Thymus (tissue), 11 donors: ENCODE measurements around the gene CNGB1. TPM values are rescaled to one million over a fixed set of nuclear protein-coding genes. Genes with fewer than 3 reads are reported as not detected.

Experiments
- DNase-seq, 9 donors: peaks; one replicate each; pipeline ENCODE4 v3.0.0-alpha.2; 2013; ENCODE audit warnings: low spot score in 9 of 9, low read depth in 6 of 9, missing footprints in 1 of 9
- H3K27ac ChIP-seq, 2 donors: one replicate each; pipeline ENCODE4 v1.5.1; 2013; ENCODE audit warnings: control low read depth in 1 of 2, low read depth in 1 of 2, low read length in 1 of 2, mild to moderate bottlenecking in 1 of 2, moderate library complexity in 1 of 2
- H3K27me3 ChIP-seq, 2 donors: one replicate each; pipeline ENCODE4 v1.5.1; 2013; ENCODE audit warnings: low read length in 1 of 2; ENCODE audit not compliant: control insufficient read depth in 2 of 2, insufficient read depth in 1 of 2
- H3K36me3 ChIP-seq, 2 donors: one replicate each; pipeline ENCODE4 v1.5.1; 2013; ENCODE audit warnings: low read length in 1 of 2, mild to moderate bottlenecking in 1 of 2, moderate library complexity in 1 of 2; ENCODE audit not compliant: control insufficient read depth in 2 of 2, insufficient read depth in 2 of 2
- H3K4me1 ChIP-seq, 2 donors: one replicate each; pipeline ENCODE4 v1.5.1; 2013; ENCODE audit warnings: low read length in 2 of 2; ENCODE audit not compliant: control insufficient read depth in 2 of 2, insufficient read depth in 2 of 2
- H3K4me3 ChIP-seq, 2 donors: one replicate each; pipeline ENCODE4 v1.5.1; 2013; ENCODE audit warnings: low read length in 2 of 2, control low read depth in 1 of 2, mild to moderate bottlenecking in 1 of 2
- H3K9me3 ChIP-seq, 2 donors: one replicate each; pipeline ENCODE4 v1.5.1; 2013; ENCODE audit warnings: low read length in 1 of 2, mild to moderate bottlenecking in 1 of 2; ENCODE audit not compliant: control insufficient read depth in 2 of 2, insufficient read depth in 1 of 2
- WGBS: extraction: QIAGEN DNeasy Blood & Tissue Kit; methylation state at CpG from one replicate; pipeline ENCODE4 v1.1.7; 2013; 5-methylcytosine and 5-hydroxymethylcytosine counted together
- polyA plus RNA-seq: library from polyadenylated mRNA; stranded (reverse); fragments of 200-250 nt; gene quantifications from one replicate; pipeline ENCODE4 v1.2.3, GENCODE V29; 2013
- total RNA-seq: library from RNA; stranded (reverse); fragments of 120-200 nt; gene quantifications from one replicate; pipeline ENCODE4 v1.2.4, GENCODE V29; 2013
- donor health status: healthy.

The CNGB1 gene
- total and polyA plus RNA-seq, 2 donors = 0.19 to 0.43 TPM

DNA sequence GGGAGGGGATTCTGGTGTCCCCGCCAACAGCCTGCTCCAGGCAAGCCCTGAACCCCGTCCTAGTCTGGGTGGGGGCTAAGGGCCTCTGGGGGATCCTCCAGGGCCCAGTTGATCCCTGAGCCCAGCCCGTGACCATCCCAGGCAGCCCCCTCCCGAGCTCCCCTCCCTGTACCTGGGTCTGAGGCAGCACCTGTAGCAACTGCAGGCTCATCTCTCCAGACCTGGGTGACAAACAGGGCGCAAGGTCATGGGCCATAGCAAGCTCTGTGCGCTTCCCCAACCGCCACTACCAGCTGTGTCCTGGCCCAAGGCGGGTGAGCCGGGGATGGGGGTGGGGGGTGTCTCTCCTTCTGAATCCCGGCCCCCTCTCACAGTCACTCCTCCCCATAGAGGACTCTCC, 10.6 kb downstream of the CNGB1 start:
- 94% methylated on average over 10 of the region's 10 CpGs for WGBS
- H3K27ac ChIP-seq = no peak overlapping the region

DNA sequence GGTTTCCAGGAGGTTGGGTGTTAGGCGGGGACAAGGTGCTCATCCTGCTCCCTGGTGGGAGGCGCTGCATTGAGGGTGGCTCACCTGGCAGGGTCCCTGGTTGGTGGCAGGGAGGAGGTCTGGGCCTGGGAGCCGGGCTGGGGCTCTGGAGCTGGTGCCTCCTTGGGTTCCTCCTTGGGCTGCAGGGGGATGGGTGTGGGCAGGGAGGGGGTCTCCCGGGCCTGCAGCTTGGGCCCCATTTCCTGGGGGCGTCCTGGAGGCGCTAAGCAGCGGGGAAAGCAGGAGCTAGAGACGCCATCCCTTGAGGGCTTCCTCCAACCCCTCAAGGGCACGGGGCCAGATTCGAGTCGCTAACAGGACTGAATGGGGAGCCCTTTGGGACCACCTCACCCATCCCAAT, 11.1 kb downstream of the CNGB1 start:
- no peaks in the 10 kb centered on the region for H3K9me3 ChIP-seq
- no peaks in the 10 kb centered on the region for H3K27me3 ChIP-seq
- H3K27ac ChIP-seq = no peak overlapping the region
- DNase-seq = no peak
- H3K4me3 ChIP-seq = no peak overlapping the region
- WGBS = 90% methylated on average over 11 of the region's 11 CpGs
- H3K4me1 ChIP-seq = no peaks in the 10 kb centered on the region
- H3K36me3 ChIP-seq = no peaks in the 10 kb centered on the region

More for the DNA sequence above, 10.6 kb downstream of the CNGB1 start:
- no peak for DNase-seq
- Histone ChIP-seq H3K27me3 (no peaks in the 10 kb centered on the region), H3K4me3 (no peak overlapping the region), H3K9me3 (no peaks in the 10 kb centered on the region), H3K36me3 (no peaks in the 10 kb centered on the region), H3K4me1 (no peaks in the 10 kb centered on the region)

GRCh38 chr16:57959121-57959520, 11.8 kb downstream of the CNGB1 start:
- 79% methylated on average over 8 of the region's 8 CpGs for WGBS

DNA sequence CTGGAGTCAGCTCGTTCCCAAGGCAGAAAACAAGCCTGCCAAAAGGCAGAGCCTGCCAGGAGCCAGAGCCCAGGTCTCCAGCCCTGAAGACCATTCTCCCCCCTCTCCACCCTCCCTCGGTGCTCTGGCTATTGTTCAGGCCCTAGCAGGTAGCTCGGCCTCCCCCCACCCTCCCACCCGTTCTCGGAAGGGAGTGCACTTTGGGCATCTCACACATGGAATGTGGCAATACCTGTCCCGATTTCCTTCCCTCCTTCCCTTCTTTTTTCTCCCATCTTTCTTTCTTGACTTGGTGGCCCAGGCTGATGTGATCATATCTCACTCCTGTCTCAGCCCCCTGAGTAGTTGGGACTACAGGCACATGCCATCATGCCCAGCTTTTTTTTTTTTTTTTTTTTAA, 12.4 kb downstream of the CNGB1 start:
- H3K27me3 ChIP-seq = no peaks in the 10 kb centered on the region
- no peaks in the 10 kb centered on the region for H3K4me1 ChIP-seq
- no peaks in the 10 kb centered on the region for H3K36me3 ChIP-seq
- DNase-seq = no peak
- WGBS = 92% methylated on average over 6 of the region's 6 CpGs
- no peak overlapping the region for H3K4me3 ChIP-seq
- no peak overlapping the region for H3K27ac ChIP-seq
- H3K9me3 ChIP-seq = no peaks in the 10 kb centered on the region

More at GRCh38 chr16:57959121-57959520, 11.8 kb downstream of the CNGB1 start:
- DNase-seq = no peak
- Histone ChIP-seq H3K4me3 (no peak overlapping the region), H3K27ac (no peak overlapping the region), H3K9me3 (no peaks in the 10 kb centered on the region), H3K27me3 (no peaks in the 10 kb centered on the region), H3K4me1 (no peaks in the 10 kb centered on the region), H3K36me3 (no peaks in the 10 kb centered on the region)

DNA sequence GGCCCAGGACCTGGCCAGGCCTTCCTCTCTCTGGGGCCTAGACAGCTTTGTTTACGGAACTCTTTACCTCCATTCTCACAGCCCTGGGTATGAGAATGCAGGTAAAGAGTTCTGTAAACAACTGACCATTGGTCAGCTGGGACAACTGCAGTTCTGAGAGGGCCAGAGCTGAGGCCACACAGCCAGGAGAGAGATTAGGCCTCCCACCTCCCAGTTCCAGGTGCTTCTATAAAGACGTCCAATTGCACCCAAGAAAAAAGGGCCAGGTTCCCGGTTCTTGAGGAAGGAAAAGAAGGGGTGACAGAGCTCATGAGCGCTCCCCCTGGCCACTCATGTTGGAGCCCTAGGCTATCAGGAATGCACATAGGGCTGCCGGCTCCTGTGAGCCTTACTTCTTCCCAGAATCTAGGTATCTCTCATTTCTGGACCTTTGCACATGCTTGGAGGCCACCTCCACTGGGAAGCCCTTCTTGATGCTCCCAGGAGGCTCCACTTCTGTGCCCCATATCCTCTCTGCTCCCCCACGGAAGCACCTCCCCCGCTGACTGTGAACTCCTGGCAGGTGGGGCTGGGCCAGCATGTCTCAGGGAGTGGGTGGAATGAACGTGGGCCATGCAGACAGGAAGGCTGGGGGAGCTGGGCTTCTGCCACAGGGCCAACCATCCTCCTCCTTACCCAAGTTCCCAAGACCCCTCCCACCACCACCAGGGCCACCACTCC, 13.1 kb downstream of the CNGB1 start:
- no peaks in the 10 kb centered on the region for H3K4me1 ChIP-seq
- no peaks in the 10 kb centered on the region for H3K36me3 ChIP-seq
- no peaks in the 10 kb centered on the region for H3K27me3 ChIP-seq
- WGBS = 89% methylated on average over 8 of the region's 8 CpGs
- H3K27ac ChIP-seq = no peak overlapping the region
- DNase-seq = no peak
- no peak overlapping the region for H3K4me3 ChIP-seq
- no peaks in the 10 kb centered on the region for H3K9me3 ChIP-seq

DNA sequence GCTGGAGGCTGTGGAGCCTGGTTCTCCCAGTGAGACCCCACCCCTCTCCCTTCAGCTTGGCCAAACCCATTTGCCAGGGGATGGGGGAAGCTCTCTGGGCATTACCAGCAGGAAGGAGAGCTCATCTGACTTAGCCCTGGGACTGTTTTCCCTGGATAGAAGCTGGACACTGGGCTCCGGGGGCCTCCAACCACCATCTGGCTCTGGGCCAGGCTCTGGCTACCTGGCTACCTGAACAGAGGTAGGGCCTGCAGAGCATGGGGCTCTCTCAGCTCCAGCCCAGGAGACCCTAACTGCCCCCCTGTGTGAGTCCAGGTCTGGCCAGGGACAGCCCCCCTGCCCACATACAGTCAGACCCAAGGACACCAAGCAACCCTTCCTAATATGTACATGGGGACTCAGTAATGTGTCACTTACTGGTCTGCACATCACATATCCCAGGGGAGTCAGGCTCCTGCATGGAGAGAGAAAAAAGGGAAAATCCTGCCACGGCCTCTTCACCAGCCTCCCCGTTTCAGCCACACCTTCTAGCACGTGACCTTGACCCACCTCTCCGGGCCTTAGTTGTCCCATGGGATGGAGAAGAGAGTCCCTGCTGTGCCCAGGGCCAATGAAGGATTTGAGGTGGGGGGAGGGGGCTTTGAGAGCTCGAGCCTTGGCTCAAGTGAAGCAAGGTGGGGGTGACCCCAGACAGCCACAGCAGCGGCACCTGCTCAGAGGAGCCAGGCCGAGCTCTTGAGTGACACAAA, 13.8 kb downstream of the CNGB1 start:
- Histone ChIP-seq H3K27me3 (no peaks in the 10 kb centered on the region), H3K4me3 (no peak overlapping the region), H3K27ac (no peak overlapping the region), H3K9me3 (no peaks in the 10 kb centered on the region), H3K4me1 (no peaks in the 10 kb centered on the region), H3K36me3 (no peaks in the 10 kb centered on the region)
- 96% methylated on average over 8 of the region's 8 CpGs for WGBS
- DNase-seq = no peak

- H3K4me1 ChIP-seq = no peaks in the 10 kb centered on the region
- H3K27ac ChIP-seq = no peak overlapping the region
- no peaks in the 10 kb centered on the region for H3K36me3 ChIP-seq
- 89% methylated on average over 8 of the region's 8 CpGs for WGBS
- no peaks in the 10 kb centered on the region for H3K9me3 ChIP-seq
- DNase-seq = no peak
- no peak overlapping the region for H3K4me3 ChIP-seq
- no peaks in the 10 kb centered on the region for H3K27me3 ChIP-seq
These were observed 14.6 kb downstream of the CNGB1 start for GRCh38 chr16:57956270-57956808.

GRCh38 chr16:57955572-57956188, 15.2 kb downstream of the CNGB1 start:
- WGBS = 95% methylated on average over 12 of the region's 12 CpGs
- Histone ChIP-seq H3K4me3 (no peak overlapping the region), H3K36me3 (no peaks in the 10 kb centered on the region), H3K27me3 (no peaks in the 10 kb centered on the region), H3K4me1 (no peaks in the 10 kb centered on the region), H3K27ac (no peak overlapping the region), H3K9me3 (no peaks in the 10 kb centered on the region)
- no peak for DNase-seq

GRCh38 chr16:57953857-57954256, 17.1 kb downstream of the CNGB1 start:
- no peak overlapping the region for H3K27ac ChIP-seq
- H3K4me1 ChIP-seq = no peaks in the 10 kb centered on the region
- H3K9me3 ChIP-seq = no peaks in the 10 kb centered on the region
- no peak for DNase-seq
- no peaks in the 10 kb centered on the region for H3K27me3 ChIP-seq
- WGBS = 98% methylated on average over 1 of the region's 1 CpG
- H3K36me3 ChIP-seq = no peaks in the 10 kb centered on the region
- no peak overlapping the region for H3K4me3 ChIP-seq
